ENCODE results near the gene OTOP3.
A peak's percentile ranks its signal among the peaks of the same experiment; 100 is the strongest.

The OTOP3 gene

GRCh38 chr17:74943808-74944522 lies 8.3 kb downstream of the OTOP3 start:
- no peak for DNase-seq

- no peak for DNase-seq
Measured at GRCh38 chr17:74945543-74945942, 9.8 kb downstream of the OTOP3 start.

- DNase-seq, result no peak
Measured at GRCh38 chr17:74946641-74947040, 10.9 kb downstream of the OTOP3 start.

GRCh38 chr17:74947041-74947754 lies 11.5 kb downstream of the OTOP3 start:
- no peak for DNase-seq

DNA sequence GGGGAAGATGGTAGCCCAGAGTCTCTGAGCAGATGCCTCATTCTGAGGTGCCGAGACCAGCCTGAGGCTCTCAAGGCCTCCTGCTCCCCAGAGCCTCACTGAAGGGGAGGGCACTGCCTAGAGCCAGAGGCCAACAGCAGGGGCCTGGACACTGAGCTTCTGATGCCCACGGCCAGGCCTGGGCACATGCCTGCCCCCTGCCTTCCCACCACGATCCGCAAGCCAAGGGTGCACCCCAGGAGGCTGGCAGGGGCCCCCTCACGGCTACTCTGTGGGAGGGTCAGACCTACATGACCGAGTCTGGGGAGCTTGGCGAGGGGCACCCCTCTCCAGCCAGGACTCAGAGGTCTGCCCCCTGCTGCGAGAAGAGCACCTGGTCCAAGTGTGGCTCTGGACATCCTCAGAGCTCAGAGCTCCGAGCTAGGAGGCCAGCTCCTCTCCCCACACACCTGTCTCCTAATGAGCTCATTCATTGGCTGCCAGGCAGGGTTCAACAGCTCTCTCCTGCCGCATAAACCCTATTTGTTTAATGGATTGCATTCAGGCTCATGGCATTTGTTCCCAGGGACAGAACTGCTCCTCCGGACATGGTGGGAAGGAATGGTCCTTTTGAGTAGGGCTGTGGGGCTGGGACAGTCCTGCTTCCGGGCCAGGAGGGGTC lies 13.9 kb downstream of the OTOP3 start:
- DNase-seq, result no peak

DNA sequence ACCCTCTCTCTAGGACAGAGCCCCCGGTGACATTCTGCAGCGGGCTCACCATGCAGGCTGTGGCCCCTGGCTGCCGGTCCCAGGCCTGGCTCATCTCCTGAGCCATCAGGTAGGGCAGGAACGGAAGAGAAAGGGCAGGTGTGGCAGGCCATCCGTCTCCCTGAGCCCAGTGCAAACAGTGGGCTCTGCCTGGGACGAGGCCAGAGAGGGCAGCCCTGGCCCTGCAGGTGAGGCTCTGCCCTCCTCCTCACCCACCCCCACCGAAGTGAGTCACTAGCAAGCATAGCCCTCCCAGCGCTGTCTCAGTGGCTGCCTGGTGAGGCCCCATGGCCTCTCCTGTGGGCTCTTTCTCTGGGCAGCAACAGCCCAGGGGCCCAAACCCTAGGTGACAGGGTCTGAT lies 14.5 kb downstream of the OTOP3 start:
- no peak for DNase-seq

GRCh38 chr17:74951065-74951464 lies 15.4 kb downstream of the OTOP3 start:
- no peak for DNase-seq

GRCh38 chr17:74951680-74952421 lies 16.2 kb downstream of the OTOP3 start:
- DNase-seq, result no peak

DNA sequence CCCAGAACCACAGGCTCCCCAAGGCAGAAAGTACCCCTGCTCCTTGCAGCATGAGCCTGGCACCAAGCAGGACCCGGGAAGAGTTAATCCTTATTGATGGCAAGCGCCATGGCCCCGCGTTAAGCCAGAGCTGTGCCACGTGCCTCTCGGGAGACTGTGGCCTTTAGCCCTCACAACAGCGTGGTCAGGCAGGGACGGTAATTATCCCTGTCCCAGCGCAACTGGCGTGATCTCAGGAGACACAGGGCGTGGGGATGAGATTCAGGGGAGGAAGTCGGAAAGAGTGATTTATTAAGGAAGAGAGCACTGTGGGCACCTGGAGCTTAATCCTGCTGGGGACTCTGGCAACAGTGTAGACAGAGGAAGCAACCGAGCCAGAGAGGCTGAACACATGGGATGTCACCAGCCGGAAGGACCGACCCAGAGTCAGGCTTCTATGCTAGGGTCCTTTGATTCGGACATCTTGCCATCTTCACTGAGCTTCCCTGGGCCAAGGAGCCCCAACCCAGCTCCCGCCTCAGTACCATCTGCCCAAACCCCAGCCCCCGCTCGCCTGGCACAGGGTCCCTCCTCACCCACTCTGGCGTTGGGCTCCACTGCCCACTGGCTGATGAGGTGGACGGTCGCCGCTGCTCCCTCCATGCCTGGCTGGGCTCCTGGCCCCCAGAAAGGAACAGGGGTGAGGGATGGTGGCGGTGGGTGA lies 16.9 kb downstream of the OTOP3 start:
- DNase-seq, result no peak

GRCh38 chr17:74953134-74953687 lies 17.5 kb downstream of the OTOP3 start:
- no peak for DNase-seq

DNA sequence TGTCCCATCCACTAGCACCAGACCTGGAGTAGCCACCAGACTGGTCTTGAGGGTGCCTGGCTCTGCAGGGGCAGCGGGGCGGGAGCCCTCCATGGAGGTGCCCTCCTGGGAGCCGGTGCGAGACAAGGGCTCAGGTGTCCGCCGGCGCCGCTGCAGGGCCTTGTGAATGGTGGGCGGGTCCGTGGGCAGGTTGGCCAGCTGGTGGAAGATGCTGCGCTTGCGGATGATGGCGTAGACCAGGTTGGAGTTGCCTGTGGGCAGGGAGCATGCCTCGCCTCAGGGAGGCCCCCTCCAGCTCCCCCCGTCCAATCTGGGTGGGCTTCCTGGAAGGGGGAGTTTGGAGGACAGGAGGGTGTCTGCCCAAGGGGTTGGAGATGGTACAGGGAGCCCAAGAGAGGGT lies 18.4 kb downstream of the OTOP3 start:
- DNase-seq, result no peak

DNA sequence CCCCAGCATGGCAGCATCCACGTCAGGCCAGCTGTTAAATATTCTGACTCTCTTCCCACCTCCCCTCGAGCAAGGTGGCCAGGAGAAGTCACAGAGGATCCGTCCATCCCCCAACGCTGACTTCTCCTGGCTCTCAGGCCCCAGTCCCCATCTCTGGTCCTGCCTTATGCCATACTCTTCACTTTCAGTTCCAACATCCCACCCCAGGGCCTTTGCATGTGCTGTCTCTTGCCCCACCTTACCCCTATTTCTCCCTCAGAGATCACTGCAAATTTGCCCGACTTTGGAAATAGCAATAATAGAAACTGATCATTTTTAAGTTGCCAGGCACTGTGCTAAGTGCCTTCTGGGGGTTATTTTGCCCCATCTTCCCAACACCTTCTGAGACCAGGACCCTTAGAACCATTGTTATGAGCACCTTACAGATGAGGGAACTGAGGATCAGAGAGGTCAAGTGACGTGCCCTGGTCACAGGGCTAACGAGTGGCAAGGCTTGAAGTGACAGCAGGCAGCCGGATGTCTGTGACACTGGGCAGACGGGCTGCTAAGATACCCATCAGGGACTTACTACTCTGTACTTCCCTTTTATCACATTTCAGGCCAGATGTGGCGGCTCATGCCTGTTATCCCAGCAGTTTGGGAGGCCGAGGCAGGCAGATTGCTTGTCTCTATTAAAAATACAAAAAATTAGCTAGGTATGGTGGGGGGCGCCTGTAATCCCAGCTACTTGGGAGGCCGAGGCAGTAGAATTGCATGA lies 19.1 kb downstream of the OTOP3 start:
- DNase-seq, result no peak

DNA sequence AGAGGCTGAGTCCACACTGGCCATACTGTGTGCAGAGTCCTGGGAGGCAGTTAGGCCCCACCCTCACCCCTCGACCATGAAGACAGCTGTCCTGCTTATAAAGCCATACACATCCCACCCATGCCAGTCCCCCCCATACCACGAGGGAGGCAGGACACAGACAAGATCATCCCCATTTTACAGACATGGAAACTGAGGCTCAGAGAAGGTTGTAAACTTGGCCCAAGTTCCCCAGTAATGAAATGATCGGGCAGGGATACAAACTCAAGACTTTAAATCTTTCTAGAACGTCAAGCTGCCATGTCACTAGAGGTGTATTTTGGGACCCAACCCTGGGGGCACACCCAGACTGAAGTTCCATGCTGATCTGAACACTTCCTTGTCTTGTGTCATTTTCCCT lies 20.4 kb downstream of the OTOP3 start:
- no peak for DNase-seq

DNA sequence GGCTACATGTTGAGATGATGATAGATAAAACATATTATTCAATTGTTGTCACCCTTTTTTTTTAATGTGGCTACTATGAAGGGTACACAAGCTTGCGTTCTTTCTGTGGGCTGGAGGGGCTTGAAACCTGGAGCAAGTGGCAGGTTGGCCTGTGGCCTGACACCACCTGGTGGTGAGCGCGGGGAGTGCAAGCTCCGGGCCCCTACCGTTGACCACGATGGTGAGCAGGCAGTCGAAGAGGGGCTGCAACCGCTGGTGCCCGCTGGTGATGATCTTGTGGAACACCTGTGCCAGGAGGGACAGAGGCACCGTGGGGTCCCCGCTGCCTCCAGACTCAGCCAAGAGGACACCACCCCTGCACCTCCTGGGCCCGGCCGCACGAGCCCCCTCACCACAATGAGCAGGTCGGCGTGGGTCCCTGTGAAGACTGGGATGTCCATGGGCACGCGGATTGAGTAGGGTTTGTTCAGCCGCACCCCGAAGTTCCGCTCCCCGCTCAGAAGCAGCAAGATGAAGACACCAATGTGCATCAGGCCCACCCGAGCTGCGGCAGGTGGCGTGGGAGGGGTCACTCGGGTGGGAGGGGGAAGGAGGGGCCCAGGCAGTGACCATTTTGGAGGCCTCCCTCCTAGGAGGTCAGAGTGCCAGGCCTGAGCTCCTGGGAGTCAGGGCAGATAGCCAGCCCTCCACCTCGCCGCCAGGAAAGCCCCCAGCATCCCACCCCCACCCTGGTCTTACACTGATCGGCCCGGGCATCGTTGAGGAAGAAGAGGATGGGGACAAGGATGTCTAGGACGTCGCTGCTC lies 22.4 kb downstream of the OTOP3 start:
- peak; percentile 86 to 91 for DNase-seq

GRCh38 chr17:74959826-74960515 lies 24.3 kb downstream of the OTOP3 start:
- DNase-seq, result no peak

DNA sequence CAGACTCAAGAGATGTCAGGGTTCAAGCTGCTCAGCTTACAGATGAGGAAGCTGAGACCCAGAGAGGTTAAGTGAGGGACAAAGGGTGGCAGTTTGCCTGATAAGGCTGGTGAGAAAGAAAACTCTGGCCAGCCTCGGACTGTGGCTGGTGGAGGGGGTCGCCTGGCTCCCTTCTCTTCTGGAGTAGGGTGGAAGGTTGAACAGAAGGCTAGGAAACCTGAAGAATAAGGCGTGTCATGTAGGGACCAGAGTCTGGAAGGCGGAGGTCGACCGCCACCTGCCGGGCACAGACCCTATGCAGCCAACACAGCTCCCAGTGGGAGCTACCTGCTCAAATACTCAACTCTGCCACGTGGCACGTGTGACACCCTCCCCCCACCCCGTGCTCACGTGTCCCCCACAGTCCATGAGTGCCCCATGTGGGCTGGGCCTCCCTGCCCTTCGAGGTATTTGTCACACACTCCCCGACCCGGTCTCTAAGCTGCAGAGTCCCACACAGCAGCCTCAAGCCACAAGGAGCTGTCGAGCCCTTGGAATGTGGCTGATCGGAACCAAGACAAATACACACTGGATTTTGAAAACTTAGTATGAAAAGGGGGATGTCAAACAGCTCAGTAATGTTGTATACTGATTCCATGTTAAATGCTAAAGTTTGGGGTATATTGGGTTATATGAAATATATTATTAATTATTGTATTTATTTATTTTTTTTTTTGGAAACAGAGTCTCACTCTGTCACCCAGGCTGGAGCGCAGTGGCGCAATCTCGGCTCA lies 25.1 kb downstream of the OTOP3 start:
- peak in 1 of 2 donors; percentile 32 for DNase-seq

- peak; percentile 87 to 89 for DNase-seq
Measured at GRCh38 chr17:74961657-74962350, 26.1 kb downstream of the OTOP3 start.

DNA sequence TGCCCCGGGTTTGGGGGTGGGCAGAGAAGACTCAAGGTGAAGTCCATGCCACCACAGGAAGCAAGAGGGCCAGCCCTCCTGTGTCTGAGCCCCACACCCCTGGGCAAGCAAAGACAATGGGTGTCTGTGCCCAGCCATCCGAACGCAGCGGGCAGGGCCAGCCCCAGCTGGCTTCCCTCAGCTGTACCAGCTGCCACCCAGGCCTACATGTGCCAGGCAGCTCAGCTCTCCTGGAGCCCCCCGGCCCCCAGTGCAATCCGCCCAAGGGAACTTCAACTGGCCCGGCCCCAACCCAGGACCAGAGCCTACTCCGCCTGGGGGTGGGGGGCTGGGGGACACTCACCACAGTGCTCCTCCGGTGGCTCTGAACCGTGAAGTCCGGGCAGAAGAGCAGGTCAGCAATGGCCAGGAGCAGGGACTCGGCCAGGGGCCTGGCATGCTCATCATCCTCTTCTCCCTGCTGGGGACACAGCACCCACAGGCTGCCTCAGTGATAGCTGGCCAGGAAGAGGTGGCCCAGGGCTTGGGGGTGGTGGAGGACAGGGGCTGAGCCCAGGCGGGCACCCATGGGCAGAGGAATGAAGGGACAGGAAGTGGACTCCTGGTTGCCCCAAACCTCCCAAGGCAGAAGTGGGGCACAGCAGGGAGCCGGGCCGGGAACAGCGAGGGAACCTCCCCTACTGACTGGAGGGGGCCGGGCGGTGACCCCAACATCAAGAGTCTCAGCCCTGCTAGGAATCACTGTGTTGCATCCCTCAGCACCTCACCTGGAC lies 27.1 kb downstream of the OTOP3 start:
- DNase-seq, result no peak

Data from stimulated activated CD4-positive, alpha-beta T cell treated with anti-CD3 and anti-CD28 coated beads, Interleukin-2, amount 100 ng/mL, for 48 hours (primary cell).